Stimulated activated naive CD8-positive, alpha-beta T cell treated with anti-CD3 and anti-CD28 coated beads, Interleukin-15, amount 100 ng/mL, for 72 hours (primary cell): ENCODE results near the gene ERCC1.

Source experiments
- ATAC-seq: fragments of 150-1000 bp; cut with Tn5 transposase; 2 replicates; pipeline ENCODE4 v1.10.0; 2021; ENCODE audit warnings: mild to moderate bottlenecking, moderate library complexity
- DNase-seq, 2 donors: peaks; one replicate each; pipeline ENCODE4 v3.0.0; 2021 to 2022
- H3K27ac Mint-ChIP-seq, 2 donors: one replicate each; pipeline ENCODE4 v1.8.0; 2022; ENCODE audit warnings: mild to moderate bottlenecking in 2 of 2, mixed read lengths in 2 of 2, moderate library complexity in 2 of 2
- H3K27me3 Mint-ChIP-seq: one replicate; pipeline ENCODE4 v1.8.0; 2022; ENCODE audit warnings: mixed read lengths
- H3K4me1 Mint-ChIP-seq: one replicate; pipeline ENCODE4 v1.8.0; 2022; ENCODE audit warnings: mild to moderate bottlenecking, mixed read lengths
- H3K4me3 Mint-ChIP-seq, 2 donors: one replicate each; pipeline ENCODE4 v1.8.0; 2022; ENCODE audit warnings: mild to moderate bottlenecking in 2 of 2, mixed read lengths in 2 of 2, moderate library complexity in 1 of 2
- H3K9me3 Mint-ChIP-seq, 2 donors: one replicate each; pipeline ENCODE4 v1.8.0; 2022; ENCODE audit warnings: mixed read lengths in 2 of 2

The ERCC1 gene

GRCh38 chr19:45385392-45386221 lies 38.1 kb downstream of the ERCC1 start:
- H3K4me3 Mint-ChIP-seq, result no peak overlapping the region
- no peak overlapping the region for H3K27ac Mint-ChIP-seq
- peaks cover 35% of the 10 kb centered on the region for H3K27me3 Mint-ChIP-seq
- H3K4me1 Mint-ChIP-seq, result peaks cover 11% of the 10 kb centered on the region
- DNase-seq, result no peak
- peak; percentile 35 for ATAC-seq
- no peaks in the 10 kb centered on the region for H3K9me3 Mint-ChIP-seq

- Mint-ChIP-seq H3K27ac (no peak overlapping the region), H3K27me3 (peaks cover 35% of the 10 kb centered on the region), H3K4me3 (no peak overlapping the region), H3K9me3 (no peaks in the 10 kb centered on the region), H3K4me1 (peaks cover 11% of the 10 kb centered on the region)
- ATAC-seq, result no peak
- no peak for DNase-seq
These were observed 41.3 kb downstream of the ERCC1 start for GRCh38 chr19:45382426-45382825.

- peaks cover 2% of the 10 kb centered on the region for H3K4me1 Mint-ChIP-seq
- DNase-seq (no peak), ATAC-seq (no peak)
- no peaks in the 10 kb centered on the region for H3K9me3 Mint-ChIP-seq
- no peak overlapping the region for H3K4me3 Mint-ChIP-seq
- H3K27ac Mint-ChIP-seq, result no peak overlapping the region
- peaks cover 14% of the 10 kb centered on the region for H3K27me3 Mint-ChIP-seq
These were observed 43.6 kb downstream of the ERCC1 start for GRCh38 chr19:45380107-45380506.

DNA sequence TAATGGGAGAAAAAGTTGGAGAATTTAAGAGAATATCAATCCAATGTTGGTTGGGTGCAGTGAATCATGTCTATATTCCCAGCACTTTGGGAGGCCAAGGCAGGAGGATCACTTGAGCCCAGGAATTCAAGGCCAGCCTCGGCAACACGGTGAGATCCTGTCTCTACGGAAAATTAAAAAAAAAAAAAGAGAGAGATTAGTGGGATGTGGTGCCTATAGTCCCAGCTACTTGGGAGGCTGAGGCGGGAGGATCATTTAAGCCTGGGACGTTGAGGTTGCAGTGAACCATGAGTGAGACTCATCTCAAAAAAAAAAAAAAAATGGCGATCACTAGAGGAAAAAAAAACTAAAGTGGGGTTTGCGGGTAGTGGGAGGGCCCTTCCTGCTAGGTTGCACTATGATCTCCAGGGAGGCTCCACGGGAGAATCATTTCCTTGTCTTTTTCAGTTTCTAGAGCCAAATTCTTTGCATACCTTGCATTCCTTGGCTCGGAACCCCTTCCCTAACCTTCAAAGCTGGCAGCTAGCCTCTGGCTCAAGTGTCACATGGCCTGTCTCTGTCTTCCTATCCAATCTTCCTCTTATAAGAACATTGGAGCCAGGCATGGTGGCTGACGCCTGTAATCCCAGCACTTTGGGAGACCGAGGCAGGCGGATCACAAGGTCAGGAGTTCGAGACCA lies 47.5 kb downstream of the ERCC1 start:
- peak overlapping the region in 1 of 2 donors; percentile 14 for H3K27ac Mint-ChIP-seq
- H3K27me3 Mint-ChIP-seq, result no peaks in the 10 kb centered on the region
- no peak for DNase-seq
- H3K4me1 Mint-ChIP-seq, result no peaks in the 10 kb centered on the region
- H3K4me3 Mint-ChIP-seq, result no peak overlapping the region
- no peaks in the 10 kb centered on the region for H3K9me3 Mint-ChIP-seq
- no peak for ATAC-seq

DNA sequence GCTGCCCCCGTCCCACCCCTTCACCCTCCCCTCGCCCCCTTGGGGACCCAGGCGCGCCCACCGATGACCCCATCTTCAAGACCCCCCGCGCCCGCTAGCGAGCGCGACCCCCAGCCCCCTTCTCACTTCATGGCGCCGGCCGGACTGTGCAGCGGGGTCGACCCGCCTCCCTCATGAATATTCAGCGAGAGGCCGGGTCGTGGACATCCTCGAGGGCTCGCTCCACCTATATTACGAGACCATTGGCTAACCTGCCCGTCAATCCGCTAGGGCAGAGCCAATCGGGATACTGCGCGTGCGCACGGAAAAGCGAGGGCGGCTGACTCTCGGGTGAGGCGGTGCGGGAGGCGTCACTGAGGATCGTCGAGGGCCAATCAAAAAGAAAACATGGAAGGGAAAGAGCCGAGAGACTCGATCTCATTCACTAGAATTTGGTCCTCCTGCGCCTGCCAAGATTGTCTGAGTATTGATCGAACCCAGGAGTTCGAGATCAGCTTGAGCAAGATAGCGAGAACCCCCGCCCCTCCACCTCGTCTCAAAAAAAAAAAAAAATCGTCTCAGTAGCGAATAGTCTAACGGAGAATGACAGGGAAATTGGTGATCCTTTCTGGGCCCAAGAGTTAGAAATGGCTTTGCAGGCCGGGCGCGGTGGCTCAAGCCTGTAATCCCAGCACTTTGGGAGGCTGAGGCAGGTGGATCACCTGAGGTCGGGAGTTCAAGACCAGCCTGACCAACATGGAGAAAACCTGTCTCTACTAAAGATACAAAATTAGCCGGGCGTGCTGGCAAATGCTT lies 53.1 kb downstream of the ERCC1 start, which contains the start of gene ERCC2:
Gene ERCC2, minus strand, starts transcription at position 164 of the 795 bp plus-strand sequence. Its CDS starts 33 bp downstream, at position 131.
- Mint-ChIP-seq H3K27ac (peak within 1 kb of the TSS; percentile 96 to 98), H3K4me1 (peaks cover 17% of the 10 kb centered on the region), H3K27me3 (no peaks in the 10 kb centered on the region), H3K4me3 (peak within 1 kb of the TSS; percentile 92 to 93), H3K9me3 (no peaks in the 10 kb centered on the region)
- ATAC-seq (peak; percentile 99), DNase-seq (peak; percentile 100)

- no peaks in the 10 kb centered on the region for H3K27me3 Mint-ChIP-seq
- no peaks in the 10 kb centered on the region for H3K9me3 Mint-ChIP-seq
- DNase-seq (no peak), ATAC-seq (no peak)
- H3K4me3 Mint-ChIP-seq, result peak overlapping the region; percentile 47 to 50
- peaks cover 17% of the 10 kb centered on the region for H3K4me1 Mint-ChIP-seq
- H3K27ac Mint-ChIP-seq, result no peak overlapping the region
These were observed 54.9 kb downstream of the ERCC1 start for GRCh38 chr19:45368737-45369340.

DNA sequence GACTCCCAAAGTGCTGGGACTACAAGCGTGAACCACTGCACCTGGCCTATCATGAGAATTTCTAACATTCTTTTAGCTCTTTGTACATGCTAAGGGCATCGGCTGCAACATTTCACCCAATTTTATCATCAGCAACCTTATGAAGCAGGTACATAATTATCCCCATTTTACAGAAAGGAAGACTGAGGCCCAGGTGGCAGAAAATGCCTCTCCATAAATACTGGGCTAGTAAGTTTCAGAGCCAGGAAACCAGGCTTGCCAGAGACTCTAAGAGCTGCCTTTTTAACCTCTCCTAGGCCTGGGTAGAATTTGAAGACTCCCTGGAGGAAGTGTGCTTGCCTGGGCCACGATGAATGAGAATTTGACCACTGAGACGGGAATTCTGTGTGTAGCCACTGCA lies 55.6 kb downstream of the ERCC1 start:
- H3K9me3 Mint-ChIP-seq, result no peaks in the 10 kb centered on the region
- H3K4me3 Mint-ChIP-seq, result no peak overlapping the region
- DNase-seq (no peak), ATAC-seq (no peak)
- H3K27me3 Mint-ChIP-seq, result no peaks in the 10 kb centered on the region
- peaks cover 17% of the 10 kb centered on the region for H3K4me1 Mint-ChIP-seq
- H3K27ac Mint-ChIP-seq, result peak overlapping the region in 1 of 2 donors; percentile 71

DNA sequence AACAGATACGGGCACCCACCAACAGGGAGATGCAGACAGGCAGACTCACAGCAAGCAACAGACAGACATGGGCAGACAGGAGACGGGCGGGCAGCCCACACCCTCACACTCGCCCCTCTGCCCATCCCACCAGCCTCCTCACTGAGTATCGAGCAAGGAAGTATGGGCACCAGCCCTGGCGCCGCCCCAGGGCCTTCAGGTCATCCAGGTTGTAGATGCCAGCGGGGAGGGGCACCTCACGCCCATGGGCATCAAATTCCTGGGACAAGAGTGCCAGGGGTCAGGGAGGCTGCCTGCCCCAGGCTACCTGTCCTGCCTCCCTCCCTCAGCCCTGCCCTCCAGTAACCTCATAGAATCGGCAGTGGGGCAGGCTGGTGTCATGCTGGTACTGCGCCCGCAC lies 59.0 kb downstream of the ERCC1 start:
- ATAC-seq (no peak), DNase-seq (no peak)
- Mint-ChIP-seq H3K4me1 (peaks cover 9% of the 10 kb centered on the region), H3K27ac (no peak overlapping the region), H3K9me3 (no peaks in the 10 kb centered on the region), H3K27me3 (no peaks in the 10 kb centered on the region), H3K4me3 (no peak overlapping the region)

- Mint-ChIP-seq H3K4me3 (no peak overlapping the region), H3K27ac (no peak overlapping the region), H3K4me1 (peaks cover 4% of the 10 kb centered on the region), H3K27me3 (no peaks in the 10 kb centered on the region), H3K9me3 (no peaks in the 10 kb centered on the region)
- peak; percentile 45 for ATAC-seq
- no peak for DNase-seq
These were observed 59.8 kb downstream of the ERCC1 start for GRCh38 chr19:45363861-45364459.

DNA sequence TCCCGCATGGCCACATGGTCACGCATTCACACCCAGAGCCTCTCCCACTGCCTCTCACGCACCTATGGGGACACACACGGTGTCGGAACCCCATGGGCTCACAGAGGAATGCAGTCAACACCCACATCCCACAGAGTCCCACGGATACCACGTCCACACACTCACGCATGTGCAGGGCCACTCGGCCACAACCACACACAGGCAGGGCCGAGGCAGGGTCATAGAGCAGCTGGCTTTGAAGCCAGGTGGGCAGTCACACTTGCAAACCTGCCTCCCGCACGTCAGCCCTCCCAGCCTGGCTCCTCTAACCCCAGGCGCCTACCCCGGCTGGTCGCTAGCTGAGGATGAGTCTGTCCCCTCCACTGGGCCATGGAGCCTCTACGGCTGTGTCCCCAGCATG lies 61.4 kb downstream of the ERCC1 start:
- Mint-ChIP-seq H3K4me3 (no peak overlapping the region), H3K27ac (no peak overlapping the region), H3K27me3 (no peaks in the 10 kb centered on the region), H3K9me3 (no peaks in the 10 kb centered on the region), H3K4me1 (no peaks in the 10 kb centered on the region)
- ATAC-seq (no peak), DNase-seq (no peak)

GRCh38 chr19:45361608-45362007 lies 62.1 kb downstream of the ERCC1 start:
- no peaks in the 10 kb centered on the region for H3K4me1 Mint-ChIP-seq
- H3K9me3 Mint-ChIP-seq, result no peaks in the 10 kb centered on the region

DNA sequence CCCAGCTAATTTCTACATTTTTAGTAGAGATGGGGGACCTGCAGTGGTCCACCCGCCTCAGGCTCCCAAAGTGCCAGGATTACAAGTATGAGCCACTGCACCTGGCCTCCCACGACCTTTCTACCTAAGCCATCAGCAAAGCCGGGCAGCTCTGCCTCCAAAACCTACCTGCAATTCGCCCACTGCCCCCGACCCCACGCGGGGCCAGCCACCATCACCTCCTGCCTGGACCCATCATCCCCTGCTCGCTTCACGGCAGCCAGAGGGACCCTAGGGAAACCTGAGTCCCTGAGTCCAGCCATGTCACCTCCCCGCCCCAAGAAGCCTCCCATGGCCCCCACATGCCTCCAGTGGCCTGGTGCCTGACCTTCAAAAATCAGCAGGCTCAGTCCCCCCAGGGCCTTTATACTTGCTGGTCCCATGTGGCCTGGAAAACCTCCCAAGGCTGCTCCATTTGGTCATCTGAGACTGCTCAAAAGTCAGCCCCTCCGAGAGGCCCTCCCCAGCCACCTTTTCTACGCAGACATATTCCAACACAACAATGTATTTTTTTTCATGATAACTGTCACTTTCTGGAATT lies 65.4 kb downstream of the ERCC1 start:
- Mint-ChIP-seq H3K4me1 (no peaks in the 10 kb centered on the region), H3K27me3 (no peaks in the 10 kb centered on the region), H3K9me3 (no peaks in the 10 kb centered on the region), H3K4me3 (no peak overlapping the region), H3K27ac (peak overlapping the region in 1 of 2 donors; percentile 61)
- DNase-seq, result no peak
- ATAC-seq, result no peak

More at GRCh38 chr19:45361608-45362007, 62.1 kb downstream of the ERCC1 start:
- ATAC-seq, result no peak
- Mint-ChIP-seq H3K27me3 (no peaks in the 10 kb centered on the region), H3K27ac (peak overlapping the region in 1 of 2 donors; percentile 44), H3K4me3 (no peak overlapping the region)
- DNase-seq, result no peak

- no peaks in the 10 kb centered on the region for H3K9me3 Mint-ChIP-seq
- H3K4me1 Mint-ChIP-seq, result no peaks in the 10 kb centered on the region
- no peaks in the 10 kb centered on the region for H3K27me3 Mint-ChIP-seq
- H3K27ac Mint-ChIP-seq, result no peak overlapping the region
- ATAC-seq, result peak; percentile 14
- no peak for DNase-seq
- no peak overlapping the region for H3K4me3 Mint-ChIP-seq
These were observed 66.3 kb downstream of the ERCC1 start for GRCh38 chr19:45357445-45357783.
